ENCODE data around the gene TSPAN11.
A peak's percentile ranks its signal among the peaks of the same experiment; 100 is the strongest.
"Not testable (repeated sequence)": the region's sequence is repeated elsewhere in the genome, so short reads cannot be mapped to it uniquely, and the experiment has no call there.

Gene TSPAN11

DNA sequence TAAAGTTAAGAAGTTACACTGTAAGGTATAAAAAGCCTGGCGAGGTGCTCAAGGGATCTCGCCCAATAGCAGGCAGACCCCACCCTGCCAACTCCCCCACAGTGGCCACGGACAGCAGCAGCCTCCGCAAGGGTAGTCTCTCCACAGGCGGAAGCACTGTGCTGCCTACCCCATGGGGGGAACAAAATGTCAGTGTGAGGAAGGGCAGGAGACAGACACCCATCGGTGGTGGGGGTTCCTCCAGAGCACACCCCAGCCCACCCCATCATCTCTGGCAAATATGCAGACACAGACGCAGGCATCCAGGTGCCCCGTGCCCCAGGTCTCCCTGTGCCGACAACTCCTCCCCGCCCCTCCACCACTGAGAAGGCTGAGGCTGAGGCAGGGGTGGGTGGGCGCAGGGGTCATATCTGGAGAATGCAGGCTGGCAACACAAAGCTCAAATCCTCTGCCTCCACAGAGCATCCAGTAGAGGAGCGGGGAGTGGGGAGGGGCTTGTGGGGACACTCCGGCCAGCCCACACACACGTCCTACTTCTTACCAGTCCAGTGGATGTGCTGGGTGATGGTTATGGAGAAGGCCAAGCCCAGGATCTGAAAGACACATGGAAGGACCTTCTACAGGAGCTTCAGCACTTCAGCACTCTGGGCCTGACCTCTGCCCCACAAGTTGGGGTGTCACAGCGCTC lies 78.9 kb downstream of the TSPAN11 start:
- DNase-seq, result peak; percentile 3
- Mint-ChIP-seq H3K4me1 (ENCODE audit: low read depth) (no peaks in the 10 kb centered on the region), H3K9me3 (no peaks in the 10 kb centered on the region), H3K27me3 (no peaks in the 10 kb centered on the region), H3K4me3 (no peak overlapping the region), H3K27ac (no peak overlapping the region), H3K36me3 (ENCODE audit: low read depth) (no peaks in the 10 kb centered on the region)

DNA sequence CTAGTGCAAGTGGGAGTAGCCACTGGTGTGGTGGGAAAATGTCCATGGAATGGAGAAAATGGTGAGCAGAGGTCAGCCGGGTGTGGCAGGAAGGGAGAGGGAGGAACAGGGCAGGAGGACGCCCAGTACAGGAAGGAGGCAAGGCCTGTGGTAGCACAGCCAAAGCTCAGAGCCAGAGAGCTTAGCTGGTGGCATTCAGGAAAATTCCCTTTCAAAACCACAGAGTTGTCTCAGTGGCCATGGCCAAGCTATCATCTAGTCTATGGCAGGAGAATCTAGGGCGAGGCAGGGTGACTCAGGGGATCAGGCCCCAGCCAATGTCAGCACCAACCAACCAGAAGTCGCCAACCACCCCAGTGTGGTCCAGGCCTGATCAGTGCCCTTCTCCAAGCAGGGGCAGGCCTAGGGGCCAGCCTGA lies 79.4 kb downstream of the TSPAN11 start:
- Mint-ChIP-seq H3K4me3 (no peak overlapping the region), H3K36me3 (ENCODE audit: low read depth) (no peaks in the 10 kb centered on the region), H3K27ac (no peak overlapping the region), H3K4me1 (ENCODE audit: low read depth) (no peaks in the 10 kb centered on the region), H3K9me3 (no peaks in the 10 kb centered on the region), H3K27me3 (no peaks in the 10 kb centered on the region)
- DNase-seq, result peak; percentile 6

DNA sequence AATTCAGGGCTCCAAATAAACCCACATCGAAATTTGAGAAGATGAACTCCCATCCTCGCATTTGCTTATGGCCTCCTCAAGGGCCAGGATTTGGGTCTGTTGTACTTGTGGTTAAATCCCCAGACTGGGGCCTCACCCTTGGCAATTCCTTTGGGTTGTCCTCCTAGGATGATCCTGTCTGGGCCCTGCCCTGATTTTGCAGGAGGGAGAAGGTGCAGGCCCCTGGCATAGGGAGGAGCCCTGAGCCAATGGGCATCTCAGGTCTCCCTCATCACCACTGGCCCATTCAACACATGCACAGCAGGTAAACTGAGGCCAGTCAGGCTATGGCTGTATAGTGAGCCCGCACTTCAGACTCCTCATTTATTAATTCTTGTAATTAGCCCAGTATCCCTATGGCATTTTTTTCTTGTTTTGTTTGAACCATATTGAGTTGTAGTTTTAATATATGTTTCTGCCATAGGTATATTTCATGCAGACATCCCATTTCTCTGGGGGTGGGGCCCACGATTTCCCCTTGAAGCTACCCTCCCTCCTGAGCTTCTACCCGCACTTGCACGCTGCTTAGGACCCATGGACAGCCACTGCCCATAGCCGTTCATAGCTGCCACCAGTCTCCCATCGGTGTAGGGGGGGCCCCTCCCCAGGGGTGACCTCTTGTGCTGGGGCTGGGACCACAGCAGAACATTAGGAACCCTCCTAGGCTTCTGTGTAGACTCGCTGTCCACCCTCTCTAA lies 80.0 kb downstream of the TSPAN11 start:
- H3K4me3 Mint-ChIP-seq, result no peak overlapping the region
- no peaks in the 10 kb centered on the region for H3K9me3 Mint-ChIP-seq
- H3K36me3 Mint-ChIP-seq (ENCODE audit: low read depth), result no peaks in the 10 kb centered on the region
- no peak overlapping the region for H3K27ac Mint-ChIP-seq
- H3K4me1 Mint-ChIP-seq (ENCODE audit: low read depth), result no peaks in the 10 kb centered on the region
- no peaks in the 10 kb centered on the region for H3K27me3 Mint-ChIP-seq
- peak; percentile 11 for DNase-seq

DNA sequence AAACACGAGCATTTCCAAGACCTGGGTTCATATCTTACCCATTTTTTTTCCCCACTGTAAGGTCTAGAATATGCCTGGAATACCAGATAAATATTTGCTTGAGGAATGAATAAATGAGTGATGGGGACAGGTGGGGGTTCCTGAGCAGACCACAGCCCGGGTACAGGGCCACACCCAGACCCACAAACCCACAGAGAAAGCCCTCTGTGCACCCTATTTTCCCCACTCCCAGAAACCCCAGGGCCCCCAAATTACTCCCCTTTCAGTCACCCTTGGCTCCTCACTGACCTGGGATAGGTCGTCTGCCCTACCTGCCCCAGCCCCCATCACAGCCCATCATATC lies 80.6 kb downstream of the TSPAN11 start:
- H3K4me1 Mint-ChIP-seq (ENCODE audit: low read depth), result no peaks in the 10 kb centered on the region
- H3K36me3 Mint-ChIP-seq (ENCODE audit: low read depth), result no peaks in the 10 kb centered on the region
- H3K27me3 Mint-ChIP-seq, result peaks cover under 1% of the 10 kb centered on the region
- no peak overlapping the region for H3K27ac Mint-ChIP-seq
- no peaks in the 10 kb centered on the region for H3K9me3 Mint-ChIP-seq
- no peak overlapping the region for H3K4me3 Mint-ChIP-seq
- peak; percentile 7 for DNase-seq

DNA sequence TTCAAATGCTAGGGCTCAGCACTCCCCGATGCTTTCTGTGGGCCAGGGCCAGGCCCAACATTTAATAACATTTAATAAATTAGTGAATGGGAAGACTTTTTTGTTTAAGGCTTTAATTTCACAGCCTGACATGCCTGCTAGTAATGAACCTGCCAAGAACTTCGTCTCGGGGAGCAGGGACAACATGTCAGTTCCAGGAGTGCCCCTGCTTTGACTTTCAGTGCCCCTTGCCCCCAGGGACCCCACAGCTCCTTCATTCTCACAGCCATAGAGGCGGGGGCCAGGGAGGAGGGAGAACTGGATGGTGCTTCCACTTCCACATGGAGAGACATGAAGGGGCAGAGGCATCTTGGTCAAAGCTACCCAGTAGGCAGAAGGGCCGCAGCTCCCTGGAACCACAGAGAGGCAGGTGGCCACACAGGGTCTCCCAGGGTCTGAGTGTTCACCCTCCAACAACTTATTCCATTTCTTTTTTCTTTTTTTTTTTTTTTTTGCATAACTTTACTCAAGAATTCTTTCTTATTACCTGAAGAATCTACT lies 81.2 kb downstream of the TSPAN11 start:
- Mint-ChIP-seq H3K4me3 (no peak overlapping the region), H3K9me3 (no peaks in the 10 kb centered on the region), H3K36me3 (ENCODE audit: low read depth) (no peaks in the 10 kb centered on the region), H3K27ac (no peak overlapping the region), H3K4me1 (ENCODE audit: low read depth) (no peaks in the 10 kb centered on the region), H3K27me3 (peaks cover 6% of the 10 kb centered on the region)
- peak; percentile 18 for DNase-seq

- Mint-ChIP-seq H3K4me3 (no peak overlapping the region), H3K36me3 (ENCODE audit: low read depth) (no peaks in the 10 kb centered on the region), H3K4me1 (ENCODE audit: low read depth) (no peaks in the 10 kb centered on the region), H3K27ac (no peak overlapping the region), H3K9me3 (no peaks in the 10 kb centered on the region), H3K27me3 (peaks cover 9% of the 10 kb centered on the region)
- DNase-seq, result no peak
Measured at GRCh38 chr12:31008241-31008761, 81.8 kb downstream of the TSPAN11 start.

- Mint-ChIP-seq H3K4me3 (no peak overlapping the region), H3K36me3 (ENCODE audit: low read depth) (no peaks in the 10 kb centered on the region), H3K9me3 (no peaks in the 10 kb centered on the region), H3K27ac (no peak overlapping the region), H3K4me1 (ENCODE audit: low read depth) (no peaks in the 10 kb centered on the region), H3K27me3 (peaks cover 9% of the 10 kb centered on the region)
- peak; percentile 14 for DNase-seq
Measured at GRCh38 chr12:31008961-31009840, 82.7 kb downstream of the TSPAN11 start.

DNA sequence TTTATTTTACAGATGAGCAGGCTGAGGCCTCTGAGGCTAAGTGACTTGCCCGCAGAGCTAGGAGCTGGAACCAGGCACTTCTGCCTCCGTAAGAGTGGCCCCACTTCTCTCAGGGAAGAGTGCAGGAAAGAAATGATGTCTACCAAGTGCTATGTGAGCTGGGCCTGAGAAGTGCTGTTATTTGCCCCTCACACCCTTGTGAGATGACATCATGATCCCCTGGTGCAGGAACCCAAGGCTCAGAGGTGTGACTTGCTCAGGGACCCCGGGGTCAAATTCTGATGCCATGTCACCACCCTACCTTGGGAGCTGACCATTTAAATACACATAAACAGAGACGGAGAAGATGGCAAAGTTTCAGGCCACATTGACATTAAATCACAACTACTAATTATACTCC lies 83.4 kb downstream of the TSPAN11 start:
- Mint-ChIP-seq H3K27me3 (peaks cover 9% of the 10 kb centered on the region), H3K36me3 (ENCODE audit: low read depth) (no peaks in the 10 kb centered on the region), H3K9me3 (no peaks in the 10 kb centered on the region), H3K4me1 (ENCODE audit: low read depth) (no peaks in the 10 kb centered on the region), H3K27ac (no peak overlapping the region), H3K4me3 (no peak overlapping the region)
- no peak for DNase-seq

- H3K27me3 Mint-ChIP-seq, result peaks cover 9% of the 10 kb centered on the region
Measured at GRCh38 chr12:31011336-31011735, 84.8 kb downstream of the TSPAN11 start.

DNA sequence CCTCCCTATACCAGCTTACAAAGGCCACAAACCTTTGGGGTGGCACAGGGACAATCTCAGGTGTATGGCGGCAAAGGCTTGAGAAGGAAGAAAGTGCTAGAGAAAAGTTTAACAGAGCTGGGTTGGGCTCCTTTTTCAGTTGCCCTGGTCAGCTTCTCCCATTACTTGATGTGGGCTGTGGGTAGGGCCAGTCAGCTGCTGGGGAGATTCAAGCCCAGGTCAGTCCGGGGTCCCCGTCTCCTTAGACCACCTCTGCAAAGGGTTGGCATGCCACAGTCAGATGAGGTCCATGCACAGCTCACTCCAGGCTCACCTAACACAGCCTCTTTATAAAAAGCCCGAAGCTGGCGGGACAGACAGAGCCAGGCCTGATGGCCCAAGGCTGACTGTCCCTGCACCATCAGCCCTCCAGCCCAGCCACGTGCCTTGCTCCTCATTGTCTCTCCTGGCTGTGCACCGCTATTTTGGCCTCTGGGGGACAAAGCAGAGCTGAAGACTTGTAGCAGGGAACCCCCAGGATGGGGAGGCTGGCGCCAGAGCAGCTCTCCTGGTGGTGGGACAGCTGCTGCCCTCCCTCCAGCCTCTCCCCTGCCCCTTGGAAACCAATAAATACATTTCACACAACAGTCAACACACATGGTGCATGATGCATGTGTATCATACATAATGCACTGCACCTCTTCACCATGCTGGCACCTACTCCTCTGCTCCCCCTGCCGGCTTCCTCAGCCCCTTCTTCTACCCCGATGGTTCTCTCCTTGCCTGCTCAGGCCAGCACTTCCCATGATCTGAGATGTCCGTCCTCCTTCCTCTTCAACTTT lies 85.4 kb downstream of the TSPAN11 start:
- peaks cover 9% of the 10 kb centered on the region for H3K27me3 Mint-ChIP-seq

More at GRCh38 chr12:31011336-31011735, 84.8 kb downstream of the TSPAN11 start:
- no peaks in the 10 kb centered on the region for H3K4me1 Mint-ChIP-seq (ENCODE audit: low read depth)
- H3K9me3 Mint-ChIP-seq, result no peaks in the 10 kb centered on the region
- no peak overlapping the region for H3K27ac Mint-ChIP-seq
- peak; percentile 2 for DNase-seq
- no peak overlapping the region for H3K4me3 Mint-ChIP-seq
- no peaks in the 10 kb centered on the region for H3K36me3 Mint-ChIP-seq (ENCODE audit: low read depth)

DNA sequence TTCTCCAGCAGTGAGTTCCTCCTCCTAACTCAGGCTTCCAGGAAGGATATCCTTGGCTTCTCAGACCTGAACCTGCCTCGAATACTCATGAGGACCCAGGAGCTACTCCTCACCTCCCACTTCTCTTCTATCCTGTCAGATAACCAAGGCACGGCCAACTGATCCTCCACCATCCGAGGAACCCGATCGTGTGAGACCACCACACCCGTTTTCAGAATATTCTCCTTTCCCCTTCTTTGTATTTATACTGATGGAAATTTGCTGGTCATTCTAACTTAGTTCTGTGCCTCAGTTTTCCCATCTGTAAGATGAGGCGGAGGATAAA lies 86.0 kb downstream of the TSPAN11 start:
- H3K27ac Mint-ChIP-seq, H3K4me3 Mint-ChIP-seq: not testable (repeated sequence)

More for the DNA sequence above, 85.4 kb downstream of the TSPAN11 start:
- Mint-ChIP-seq H3K27ac (no peak overlapping the region), H3K4me3 (no peak overlapping the region), H3K9me3 (no peaks in the 10 kb centered on the region), H3K4me1 (ENCODE audit: low read depth) (no peaks in the 10 kb centered on the region), H3K36me3 (ENCODE audit: low read depth) (no peaks in the 10 kb centered on the region)
- DNase-seq, result peak; percentile 25

GRCh38 chr12:31015215-31015614 lies 88.7 kb downstream of the TSPAN11 start:
- Mint-ChIP-seq H3K4me3 (no peak overlapping the region), H3K36me3 (ENCODE audit: low read depth) (no peaks in the 10 kb centered on the region), H3K27me3 (peaks cover 22% of the 10 kb centered on the region), H3K9me3 (peaks cover 3% of the 10 kb centered on the region), H3K27ac (no peak overlapping the region), H3K4me1 (ENCODE audit: low read depth) (no peaks in the 10 kb centered on the region)
- no peak for DNase-seq

More for the DNA sequence above, 86.0 kb downstream of the TSPAN11 start:
- not testable (repeated sequence) for H3K27me3 Mint-ChIP-seq; DNase-seq; H3K9me3 Mint-ChIP-seq; H3K36me3 Mint-ChIP-seq (ENCODE audit: low read depth); H3K4me1 Mint-ChIP-seq (ENCODE audit: low read depth)

DNA sequence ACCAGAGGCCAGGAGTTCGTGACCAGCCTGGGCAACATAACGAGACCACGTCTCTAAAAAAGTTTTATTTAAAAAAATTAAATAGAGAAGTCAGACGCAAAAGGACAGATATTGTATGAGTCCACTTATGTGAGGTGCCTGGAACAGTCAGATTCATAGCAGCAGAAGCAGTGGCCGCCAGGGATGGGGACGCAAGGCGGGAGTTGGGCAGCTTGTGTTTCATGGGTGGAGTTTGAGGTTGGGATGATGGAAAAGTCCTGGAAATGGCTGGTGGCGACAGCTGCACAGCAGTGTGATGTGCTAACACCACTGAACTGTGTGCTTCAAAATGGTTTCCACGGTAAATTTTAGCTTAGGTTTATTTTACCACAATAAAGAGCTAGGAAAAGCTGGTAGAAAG lies 89.5 kb downstream of the TSPAN11 start:
- no peak for DNase-seq
- Mint-ChIP-seq H3K4me3 (no peak overlapping the region), H3K36me3 (ENCODE audit: low read depth) (no peaks in the 10 kb centered on the region), H3K27me3 (peaks cover 22% of the 10 kb centered on the region), H3K4me1 (ENCODE audit: low read depth) (no peaks in the 10 kb centered on the region), H3K27ac (no peak overlapping the region), H3K9me3 (peaks cover 3% of the 10 kb centered on the region)

GRCh38 chr12:31017535-31017934 lies 91.0 kb downstream of the TSPAN11 start:
- peaks cover 3% of the 10 kb centered on the region for H3K9me3 Mint-ChIP-seq
- H3K4me1 Mint-ChIP-seq (ENCODE audit: low read depth), result no peaks in the 10 kb centered on the region
- peaks cover 21% of the 10 kb centered on the region for H3K27me3 Mint-ChIP-seq
- H3K36me3 Mint-ChIP-seq (ENCODE audit: low read depth), result no peaks in the 10 kb centered on the region
- DNase-seq, result no peak
- no peak overlapping the region for H3K4me3 Mint-ChIP-seq
- H3K27ac Mint-ChIP-seq, result no peak overlapping the region

Data from activated T-cell treated with anti-CD3 and anti-CD28 coated beads, Interleukin-2, amount 50 U/mL, for 24 hours (primary cell).